Nephron (organoid): Measurements from ENCODE around the gene MOB4.
A peak's percentile ranks its signal among the peaks of the same experiment; 100 is the strongest.

Source experiments
- H3K27ac Mint-ChIP-seq, 3 experiments: 2 replicates each; pipeline ENCODE4 v1.8.0; 2020; ENCODE audit warnings: mixed read lengths in 3 of 3, mild to moderate bottlenecking in 2 of 3, moderate library complexity in 1 of 3
- H3K27me3 Mint-ChIP-seq: 2 replicates; pipeline ENCODE4 v1.8.0; 2021; ENCODE audit warnings: low read depth, mild to moderate bottlenecking, moderate library complexity, mixed read lengths
- H3K36me3 Mint-ChIP-seq: 2 replicates; pipeline ENCODE4 v1.8.0; 2020; ENCODE audit warnings: low read depth, mixed read lengths
- H3K4me1 Mint-ChIP-seq: 2 replicates; pipeline ENCODE4 v1.8.0; 2020; ENCODE audit warnings: mixed read lengths
- H3K4me3 Mint-ChIP-seq, 3 experiments: 2 replicates each; pipeline ENCODE4 v1.8.0; 2020; ENCODE audit warnings: mild to moderate bottlenecking in 3 of 3, mixed read lengths in 3 of 3, moderate library complexity in 2 of 3
- H3K9me3 Mint-ChIP-seq: 2 replicates; pipeline ENCODE4 v1.8.0; 2020; ENCODE audit warnings: mixed read lengths
- CTCF ChIP-seq, 3 experiments: fragments of 200-600 bp; sonication (generic); IDR thresholded peaks; one replicate each; pipeline ENCODE4 v1.5.0; 2021; ENCODE audit warnings: antibody characterized with exemption in 3 of 3; ENCODE audit not compliant: unreplicated experiment in 3 of 3

The MOB4 gene

DNA sequence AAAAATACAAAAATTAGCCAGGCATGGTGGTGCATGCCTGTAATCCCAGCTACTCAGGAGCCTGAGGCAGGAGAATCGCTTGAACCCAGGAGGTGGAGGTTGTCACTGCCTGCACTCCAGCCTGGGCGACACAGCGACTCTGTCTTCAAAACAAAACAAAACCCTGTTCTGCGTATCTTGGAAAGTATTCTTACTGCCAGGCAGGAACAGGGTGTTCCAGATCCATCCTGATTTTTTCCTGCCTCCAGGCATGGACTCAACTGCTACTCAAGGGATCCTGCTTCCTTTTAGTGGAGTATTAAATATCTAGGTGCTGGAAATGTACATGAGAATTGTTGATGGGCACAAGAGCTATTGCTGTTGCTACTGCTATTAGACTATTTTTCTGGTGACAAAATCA is 28.5 kb upstream of the MOB4 start:
- peaks cover 71% of the 10 kb centered on the region for H3K36me3 Mint-ChIP-seq
- peaks cover 2% of the 10 kb centered on the region for H3K9me3 Mint-ChIP-seq
- no peak overlapping the region for H3K4me3 Mint-ChIP-seq
- H3K27me3 Mint-ChIP-seq, result no peaks in the 10 kb centered on the region
- H3K4me1 Mint-ChIP-seq, result no peaks in the 10 kb centered on the region
- no peak overlapping the region for H3K27ac Mint-ChIP-seq
- no peak for TF ChIP-seq CTCF (IDR thresholded peaks at IDR 0.05; ENCODE audit: unreplicated experiment in 3 of 3)

DNA sequence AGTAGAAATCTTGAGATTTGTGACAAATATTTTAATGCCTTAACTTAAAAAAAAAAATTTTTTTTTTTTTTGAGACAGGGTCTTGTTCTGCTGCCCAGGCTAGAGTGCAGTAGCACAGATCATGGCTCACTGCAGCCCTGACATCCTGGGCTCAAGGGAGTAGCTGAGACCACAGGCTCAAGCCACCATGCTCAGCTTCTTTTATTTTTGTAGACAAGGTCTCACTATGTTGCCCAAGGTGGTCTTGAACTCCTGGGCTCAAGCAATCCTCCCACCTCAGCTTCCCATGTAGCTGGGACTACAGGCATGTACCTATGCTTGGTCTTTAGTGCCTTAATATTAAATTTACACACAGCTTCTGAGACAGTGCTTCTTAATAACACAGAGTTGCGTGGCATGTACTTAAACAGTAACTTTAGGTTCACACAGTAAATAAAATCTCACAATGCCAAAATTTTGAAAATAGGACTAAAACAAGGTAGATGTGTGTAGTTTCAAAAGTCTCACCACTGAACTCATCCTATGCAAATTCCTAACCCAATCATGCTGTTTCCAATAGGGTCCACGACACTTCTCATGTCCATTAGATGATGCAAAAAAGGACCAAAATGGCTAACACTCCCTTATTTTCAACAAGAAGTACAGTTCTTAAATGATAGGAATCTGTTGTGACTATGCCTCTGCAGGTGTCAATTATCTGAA is 20.3 kb upstream of the MOB4 start:
- H3K9me3 Mint-ChIP-seq, result no peaks in the 10 kb centered on the region
- TF ChIP-seq CTCF (IDR thresholded peaks at IDR 0.05; ENCODE audit: unreplicated experiment in 3 of 3), result no peak
- peaks cover 56% of the 10 kb centered on the region for H3K36me3 Mint-ChIP-seq
- H3K27me3 Mint-ChIP-seq, result no peaks in the 10 kb centered on the region
- H3K4me3 Mint-ChIP-seq, result no peak overlapping the region
- H3K27ac Mint-ChIP-seq, result no peak overlapping the region
- H3K4me1 Mint-ChIP-seq, result peaks cover 27% of the 10 kb centered on the region

DNA sequence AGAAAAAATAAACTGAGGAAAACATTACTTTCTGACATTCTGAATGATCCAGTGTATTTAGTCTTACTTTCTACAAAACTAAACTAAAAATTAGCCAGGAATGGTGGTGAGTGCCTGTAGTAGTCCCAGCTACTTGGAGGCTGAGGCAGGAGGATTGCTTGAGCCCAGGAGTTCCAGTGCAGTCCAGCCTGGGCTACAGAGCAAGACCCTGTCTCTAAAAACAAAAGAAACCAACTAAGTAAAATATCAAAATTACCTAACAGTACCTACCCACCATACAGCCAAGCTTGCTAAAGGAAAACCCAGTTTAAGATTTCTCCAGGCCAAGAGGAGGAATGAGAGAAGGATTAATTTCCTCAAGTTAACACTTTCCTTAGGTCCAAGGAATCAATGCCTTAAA is 19.2 kb upstream of the MOB4 start:
- Mint-ChIP-seq H3K36me3 (peaks cover 51% of the 10 kb centered on the region), H3K4me1 (peaks cover 33% of the 10 kb centered on the region), H3K27me3 (no peaks in the 10 kb centered on the region), H3K4me3 (peak overlapping the region in 2 of 3 experiments; percentile 11 to 92), H3K27ac (no peak overlapping the region), H3K9me3 (no peaks in the 10 kb centered on the region)
- no peak for TF ChIP-seq CTCF (IDR thresholded peaks at IDR 0.05; ENCODE audit: unreplicated experiment in 3 of 3)

GRCh38 chr2:197497326-197497725 is 18.5 kb upstream of the MOB4 start:
- Mint-ChIP-seq H3K36me3 (peaks cover 54% of the 10 kb centered on the region), H3K27ac (peak overlapping the region in 2 of 3 experiments; percentile 64 to 96), H3K9me3 (no peaks in the 10 kb centered on the region), H3K27me3 (no peaks in the 10 kb centered on the region), H3K4me3 (peak overlapping the region; percentile 90 to 98 (median 92)), H3K4me1 (peaks cover 37% of the 10 kb centered on the region)
- no peak for TF ChIP-seq CTCF (IDR thresholded peaks at IDR 0.05; ENCODE audit: unreplicated experiment in 3 of 3)

DNA sequence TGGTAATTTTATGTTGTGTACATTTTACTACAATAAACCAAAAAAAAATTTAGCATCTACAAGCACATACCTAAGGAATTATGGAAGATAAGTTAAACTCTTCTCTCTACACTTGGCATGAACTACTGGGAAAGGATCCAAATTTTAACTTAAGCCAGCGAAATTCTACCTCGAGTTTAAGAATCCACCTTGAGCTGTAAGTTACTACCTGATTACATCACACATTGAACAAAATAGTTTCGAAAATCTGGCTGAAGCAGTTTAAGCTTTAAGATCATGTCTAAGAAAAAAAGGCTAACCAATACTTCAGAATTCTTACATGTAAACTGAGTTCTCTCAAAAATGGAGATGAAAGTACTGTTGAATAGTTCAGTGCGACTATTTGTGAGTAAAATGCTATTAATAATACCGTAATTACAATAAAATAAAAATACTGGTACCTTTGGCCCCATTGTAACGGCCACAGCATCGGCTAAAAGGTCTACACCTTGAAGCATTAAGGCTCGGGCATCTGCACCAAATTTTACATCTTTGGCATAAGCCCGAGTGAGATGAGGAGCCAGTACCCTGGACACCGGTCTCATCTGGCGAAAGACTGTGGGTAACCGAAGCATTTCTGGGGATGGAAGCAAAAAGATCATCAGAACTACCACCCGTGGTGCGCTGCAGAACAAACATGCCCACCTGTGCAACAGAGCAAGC is 17.5 kb upstream of the MOB4 start:
- Mint-ChIP-seq H3K4me1 (peaks cover 41% of the 10 kb centered on the region), H3K27me3 (no peaks in the 10 kb centered on the region), H3K36me3 (peaks cover 56% of the 10 kb centered on the region), H3K9me3 (no peaks in the 10 kb centered on the region), H3K4me3 (peak overlapping the region; percentile 90 to 98 (median 92)), H3K27ac (peak overlapping the region; percentile 96 to 99 (median 98))
- no peak for TF ChIP-seq CTCF (IDR thresholded peaks at IDR 0.05; ENCODE audit: unreplicated experiment in 3 of 3)
